ENCODE results near the gene DLD. TPM values are rescaled to one million over a fixed set of nuclear protein-coding genes. Genes with fewer than 3 reads are reported as not detected.

DLD gene
- total RNA-seq, 4 donors from 2014 or later: 46.0 to 131 (median 126) TPM

- no peak for DNase-seq
- in situ Hi-C loops (cut with MboI; ENCODE audit: low pct_ligation_motif_present in 1 of 4, low pct_unique_long_range_greater_than_20kb in 1 of 4, low sequenced_read_pairs in 3 of 4): loop anchor here (10.0 to 25.0 kb wide), 7 partner anchors 92 to 690 kb away; partner anchors contain the start of genes CBLL1 (in 3 of the 4), GPR22 (in 1 of the 4) and LAMB4 (in 1 of the 4)
- TF ChIP-seq POLR2AphosphoS5 (IDR thresholded peaks at IDR 0.05): no peak
- no peak for TF ChIP-seq POLR2A (IDR thresholded peaks at IDR 0.05)
- TF ChIP-seq EP300 (IDR thresholded peaks at IDR 0.05; ENCODE audit: low read depth): no peak
- no peak for TF ChIP-seq CTCF (IDR thresholded peaks at IDR 0.05)
- Histone ChIP-seq H3K4me1 (peaks cover 0 to 21% (median 6%) of the 10 kb centered on the region in 4 donors), H3K4me3 (no peak overlapping the region), H3K27me3 (no peaks in the 10 kb centered on the region), H3K9me3 (no peaks in the 10 kb centered on the region), H3K27ac (no peak overlapping the region), H3K36me3 (no peaks in the 10 kb centered on the region)
- WGBS, 2 donors (ENCODE audit: low coverage in 1 of 2): 56 to 70% methylated on average over 2 of the region's 2 CpGs
- intact Hi-C loops (cut with DNase I; ENCODE audit: low total_unique reads): no loop called here
Observed at GRCh38 chr7:107876916-107877315, 14.1 kb upstream of the DLD start.

- DNase-seq: no peak
- TF ChIP-seq CTCF (IDR thresholded peaks at IDR 0.05) (no peak), POLR2A (IDR thresholded peaks at IDR 0.05) (no peak), POLR2AphosphoS5 (IDR thresholded peaks at IDR 0.05) (no peak)
- in situ Hi-C loops (cut with MboI; ENCODE audit: low pct_ligation_motif_present in 1 of 4, low pct_unique_long_range_greater_than_20kb in 1 of 4, low sequenced_read_pairs in 3 of 4): loop anchor here (10.0 to 25.0 kb wide), 7 partner anchors 93 to 691 kb away; partner anchors contain the start of genes CBLL1 (in 3 of the 4), GPR22 (in 1 of the 4) and LAMB4 (in 1 of the 4)
- Histone ChIP-seq H3K36me3 (no peaks in the 10 kb centered on the region), H3K9me3 (no peaks in the 10 kb centered on the region), H3K27ac (no peak overlapping the region), H3K27me3 (no peaks in the 10 kb centered on the region), H3K4me3 (no peak overlapping the region), H3K4me1 (peaks cover 0 to 21% (median 6%) of the 10 kb centered on the region in 4 donors)
- intact Hi-C loops (cut with DNase I; ENCODE audit: low total_unique reads): no loop called here
- WGBS, 2 donors (ENCODE audit: low coverage in 1 of 2): 76 to 78% methylated on average over 3 to 5 of the region's 5 CpGs
Observed at GRCh38 chr7:107877731-107878382, 13.1 kb upstream of the DLD start.

DNA sequence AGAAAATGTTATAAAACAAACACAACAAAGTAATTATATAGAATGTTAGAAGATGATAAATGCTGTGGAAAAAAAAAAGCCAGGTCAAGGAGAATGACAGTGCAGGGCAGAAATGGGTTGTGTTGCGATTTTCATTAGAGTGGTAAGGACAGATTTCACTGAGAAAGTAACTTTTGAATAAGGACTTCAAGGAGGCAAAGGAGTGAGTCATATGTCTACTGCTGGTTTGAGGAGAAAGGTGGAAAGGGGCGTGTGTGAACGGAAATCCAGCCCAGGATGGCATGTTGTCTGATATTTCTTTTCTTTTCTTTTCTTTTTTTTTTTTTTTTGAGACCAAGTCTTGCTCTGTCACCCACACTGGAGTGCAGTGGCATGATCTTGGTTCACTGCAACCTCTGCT lies 12.3 kb upstream of the DLD start:
- no peak for DNase-seq
- Histone ChIP-seq H3K36me3 (no peaks in the 10 kb centered on the region), H3K27me3 (no peaks in the 10 kb centered on the region), H3K4me3 (no peak overlapping the region), H3K4me1 (peaks cover 0 to 21% (median 6%) of the 10 kb centered on the region in 4 donors), H3K9me3 (no peaks in the 10 kb centered on the region), H3K27ac (no peak overlapping the region)
- TF ChIP-seq POLR2AphosphoS5 (IDR thresholded peaks at IDR 0.05) (no peak), CTCF (IDR thresholded peaks at IDR 0.05) (no peak), EP300 (IDR thresholded peaks at IDR 0.05; ENCODE audit: low read depth) (no peak), POLR2A (IDR thresholded peaks at IDR 0.05) (no peak)
- 62 to 63% methylated on average over 3 of the region's 3 CpGs for WGBS, 2 donors (ENCODE audit: low coverage in 1 of 2)
- in situ Hi-C loops (cut with MboI; ENCODE audit: low pct_ligation_motif_present in 1 of 4, low pct_unique_long_range_greater_than_20kb in 1 of 4, low sequenced_read_pairs in 3 of 4) (loop anchor here (10.0 to 25.0 kb wide), 7 partner anchors 94 to 691 kb away; partner anchors contain the start of genes CBLL1 (in 3 of the 4), GPR22 (in 1 of the 4) and LAMB4 (in 1 of the 4)), intact Hi-C loops (cut with DNase I; ENCODE audit: low total_unique reads) (loop anchor here (1.0 kb wide), 1 partner anchor 135 kb away; no protein-coding TSS in a partner anchor)

GRCh38 chr7:107879400-107880035 lies 11.5 kb upstream of the DLD start:
- 0 to 2% methylated on average over 3 of the region's 3 CpGs for WGBS, 2 donors (ENCODE audit: low coverage in 1 of 2)
- peak; percentile 46 for DNase-seq
- Histone ChIP-seq H3K27ac (no peak overlapping the region), H3K9me3 (no peaks in the 10 kb centered on the region), H3K4me1 (peaks cover 0 to 12% (median 2%) of the 10 kb centered on the region in 4 donors), H3K36me3 (no peaks in the 10 kb centered on the region), H3K27me3 (no peaks in the 10 kb centered on the region), H3K4me3 (no peak overlapping the region)
- in situ Hi-C loops (cut with MboI; ENCODE audit: low pct_ligation_motif_present in 1 of 4, low pct_unique_long_range_greater_than_20kb in 1 of 4, low sequenced_read_pairs in 3 of 4) (loop anchor here (5.0 to 25.0 kb wide), 8 partner anchors 95 to 692 kb away; partner anchors contain the start of genes CBLL1 (in 3 of the 4), GPR22 (in 1 of the 4) and LAMB4 (in 1 of the 4)), intact Hi-C loops (cut with DNase I; ENCODE audit: low total_unique reads) (loop anchor here (1.0 kb wide), 1 partner anchor 136 kb away; no protein-coding TSS in a partner anchor)
- no peak for TF ChIP-seq EP300 (IDR thresholded peaks at IDR 0.05; ENCODE audit: low read depth)
- peak; percentile 71 to 83 (median 74) for TF ChIP-seq CTCF (IDR thresholded peaks at IDR 0.05)
